ENCODE data around the gene ADGRA1. TPM values are rescaled to one million over a fixed set of nuclear protein-coding genes. Genes with fewer than 3 reads are reported as not detected.

The ADGRA1 gene
- total RNA-seq, 1 donor from 2014 or later = under 0.01 TPM

GRCh38 chr10:133093291-133093690, 5.6 kb downstream of the ADGRA1 start:
- Histone ChIP-seq H3K27me3 (ENCODE audit: control insufficient read depth in 3 of 3, insufficient read depth in 3 of 3, low read length in 3 of 3) (peaks cover 42 to 48% (median 43%) of the 10 kb centered on the region in 3 donors), H3K4me3 (ENCODE audit: low read length in 3 of 3) (no peak overlapping the region), H3K36me3 (ENCODE audit: control insufficient read depth in 3 of 3, insufficient read depth in 3 of 3, low read length in 3 of 3) (no peaks in the 10 kb centered on the region), H3K27ac (ENCODE audit: low read depth, low read length) (no peak overlapping the region), H3K9ac (ENCODE audit: low read depth in 1 of 3, low read length in 3 of 3) (no peak overlapping the region), H3K9me3 (ENCODE audit: control insufficient read depth in 3 of 3, low read length in 3 of 3) (no peaks in the 10 kb centered on the region), H3K4me1 (ENCODE audit: control insufficient read depth in 3 of 3, insufficient read depth in 3 of 3, low read length in 3 of 3) (peaks cover 0 to 10% (median 4%) of the 10 kb centered on the region in 3 donors)

- peaks cover 0 to 4% (median 2%) of the 10 kb centered on the region in 3 donors for H3K4me1 ChIP-seq (ENCODE audit: control insufficient read depth in 3 of 3, insufficient read depth in 3 of 3, low read length in 3 of 3)
- H3K36me3 ChIP-seq (ENCODE audit: control insufficient read depth in 3 of 3, insufficient read depth in 3 of 3, low read length in 3 of 3) = no peaks in the 10 kb centered on the region
- H3K9me3 ChIP-seq (ENCODE audit: control insufficient read depth in 3 of 3, low read length in 3 of 3) = no peaks in the 10 kb centered on the region
- no peak overlapping the region for H3K27ac ChIP-seq (ENCODE audit: low read depth, low read length)
- no peak overlapping the region for H3K4me3 ChIP-seq (ENCODE audit: low read length in 3 of 3)
- H3K9ac ChIP-seq (ENCODE audit: low read depth in 1 of 3, low read length in 3 of 3) = no peak overlapping the region
- H3K27me3 ChIP-seq (ENCODE audit: control insufficient read depth in 3 of 3, insufficient read depth in 3 of 3, low read length in 3 of 3) = peaks cover 33 to 41% (median 40%) of the 10 kb centered on the region in 3 donors
Measured at GRCh38 chr10:133094286-133094685, 6.6 kb downstream of the ADGRA1 start.

GRCh38 chr10:133094866-133095265, 7.1 kb downstream of the ADGRA1 start:
- Histone ChIP-seq H3K36me3 (ENCODE audit: control insufficient read depth in 3 of 3, insufficient read depth in 3 of 3, low read length in 3 of 3) (no peaks in the 10 kb centered on the region), H3K27ac (ENCODE audit: low read depth, low read length) (no peak overlapping the region), H3K4me1 (ENCODE audit: control insufficient read depth in 3 of 3, insufficient read depth in 3 of 3, low read length in 3 of 3) (no peaks in the 10 kb centered on the region), H3K9me3 (ENCODE audit: control insufficient read depth in 3 of 3, low read length in 3 of 3) (no peaks in the 10 kb centered on the region), H3K4me3 (ENCODE audit: low read length in 3 of 3) (no peak overlapping the region), H3K27me3 (ENCODE audit: control insufficient read depth in 3 of 3, insufficient read depth in 3 of 3, low read length in 3 of 3) (peaks cover 28 to 37% (median 35%) of the 10 kb centered on the region in 3 donors), H3K9ac (ENCODE audit: low read depth in 1 of 3, low read length in 3 of 3) (no peak overlapping the region)

GRCh38 chr10:133095586-133095985, 7.9 kb downstream of the ADGRA1 start:
- no peaks in the 10 kb centered on the region for H3K36me3 ChIP-seq (ENCODE audit: control insufficient read depth in 3 of 3, insufficient read depth in 3 of 3, low read length in 3 of 3)
- H3K9me3 ChIP-seq (ENCODE audit: control insufficient read depth in 3 of 3, low read length in 3 of 3) = no peaks in the 10 kb centered on the region
- no peaks in the 10 kb centered on the region for H3K4me1 ChIP-seq (ENCODE audit: control insufficient read depth in 3 of 3, insufficient read depth in 3 of 3, low read length in 3 of 3)
- no peak overlapping the region for H3K27ac ChIP-seq (ENCODE audit: low read depth, low read length)
- no peak overlapping the region for H3K9ac ChIP-seq (ENCODE audit: low read depth in 1 of 3, low read length in 3 of 3)
- H3K4me3 ChIP-seq (ENCODE audit: low read length in 3 of 3) = no peak overlapping the region
- peaks cover 20 to 36% (median 28%) of the 10 kb centered on the region in 3 donors for H3K27me3 ChIP-seq (ENCODE audit: control insufficient read depth in 3 of 3, insufficient read depth in 3 of 3, low read length in 3 of 3)

- no peak overlapping the region for H3K27ac ChIP-seq (ENCODE audit: low read depth, low read length)
- H3K27me3 ChIP-seq (ENCODE audit: control insufficient read depth in 3 of 3, insufficient read depth in 3 of 3, low read length in 3 of 3) = peaks cover 15 to 44% (median 19%) of the 10 kb centered on the region in 3 donors
- H3K9ac ChIP-seq (ENCODE audit: low read depth in 1 of 3, low read length in 3 of 3) = no peak overlapping the region
- H3K36me3 ChIP-seq (ENCODE audit: control insufficient read depth in 3 of 3, insufficient read depth in 3 of 3, low read length in 3 of 3) = no peaks in the 10 kb centered on the region
- no peaks in the 10 kb centered on the region for H3K9me3 ChIP-seq (ENCODE audit: control insufficient read depth in 3 of 3, low read length in 3 of 3)
- H3K4me3 ChIP-seq (ENCODE audit: low read length in 3 of 3) = no peak overlapping the region
- no peaks in the 10 kb centered on the region for H3K4me1 ChIP-seq (ENCODE audit: control insufficient read depth in 3 of 3, insufficient read depth in 3 of 3, low read length in 3 of 3)
Measured at GRCh38 chr10:133096616-133097269, 9.0 kb downstream of the ADGRA1 start.

GRCh38 chr10:133097418-133097817, 9.7 kb downstream of the ADGRA1 start:
- H3K4me1 ChIP-seq (ENCODE audit: control insufficient read depth in 3 of 3, insufficient read depth in 3 of 3, low read length in 3 of 3) = no peaks in the 10 kb centered on the region
- H3K27ac ChIP-seq (ENCODE audit: low read depth, low read length) = no peak overlapping the region
- H3K27me3 ChIP-seq (ENCODE audit: control insufficient read depth in 3 of 3, insufficient read depth in 3 of 3, low read length in 3 of 3) = peaks cover 15 to 44% (median 19%) of the 10 kb centered on the region in 3 donors
- no peaks in the 10 kb centered on the region for H3K36me3 ChIP-seq (ENCODE audit: control insufficient read depth in 3 of 3, insufficient read depth in 3 of 3, low read length in 3 of 3)
- no peak overlapping the region for H3K9ac ChIP-seq (ENCODE audit: low read depth in 1 of 3, low read length in 3 of 3)
- no peaks in the 10 kb centered on the region for H3K9me3 ChIP-seq (ENCODE audit: control insufficient read depth in 3 of 3, low read length in 3 of 3)
- H3K4me3 ChIP-seq (ENCODE audit: low read length in 3 of 3) = no peak overlapping the region

- Histone ChIP-seq H3K4me3 (ENCODE audit: low read length in 3 of 3) (no peak overlapping the region), H3K9ac (ENCODE audit: low read depth in 1 of 3, low read length in 3 of 3) (no peak overlapping the region), H3K9me3 (ENCODE audit: control insufficient read depth in 3 of 3, low read length in 3 of 3) (no peaks in the 10 kb centered on the region), H3K27me3 (ENCODE audit: control insufficient read depth in 3 of 3, insufficient read depth in 3 of 3, low read length in 3 of 3) (peaks cover 15 to 44% (median 19%) of the 10 kb centered on the region in 3 donors), H3K4me1 (ENCODE audit: control insufficient read depth in 3 of 3, insufficient read depth in 3 of 3, low read length in 3 of 3) (no peaks in the 10 kb centered on the region), H3K27ac (ENCODE audit: low read depth, low read length) (no peak overlapping the region), H3K36me3 (ENCODE audit: control insufficient read depth in 3 of 3, insufficient read depth in 3 of 3, low read length in 3 of 3) (no peaks in the 10 kb centered on the region)
Measured at GRCh38 chr10:133097961-133098360, 10.2 kb downstream of the ADGRA1 start.

GRCh38 chr10:133098426-133099124, 10.9 kb downstream of the ADGRA1 start:
- Histone ChIP-seq H3K27me3 (ENCODE audit: control insufficient read depth in 3 of 3, insufficient read depth in 3 of 3, low read length in 3 of 3) (peaks cover 19 to 50% (median 20%) of the 10 kb centered on the region in 3 donors), H3K4me3 (ENCODE audit: low read length in 3 of 3) (no peak overlapping the region), H3K4me1 (ENCODE audit: control insufficient read depth in 3 of 3, insufficient read depth in 3 of 3, low read length in 3 of 3) (no peaks in the 10 kb centered on the region), H3K27ac (ENCODE audit: low read depth, low read length) (no peak overlapping the region), H3K9ac (ENCODE audit: low read depth in 1 of 3, low read length in 3 of 3) (no peak overlapping the region), H3K9me3 (ENCODE audit: control insufficient read depth in 3 of 3, low read length in 3 of 3) (no peaks in the 10 kb centered on the region), H3K36me3 (ENCODE audit: control insufficient read depth in 3 of 3, insufficient read depth in 3 of 3, low read length in 3 of 3) (no peaks in the 10 kb centered on the region)

GRCh38 chr10:133099571-133099970, 11.8 kb downstream of the ADGRA1 start:
- Histone ChIP-seq H3K36me3 (ENCODE audit: control insufficient read depth in 3 of 3, insufficient read depth in 3 of 3, low read length in 3 of 3) (no peaks in the 10 kb centered on the region), H3K4me3 (ENCODE audit: low read length in 3 of 3) (no peak overlapping the region), H3K9me3 (ENCODE audit: control insufficient read depth in 3 of 3, low read length in 3 of 3) (no peaks in the 10 kb centered on the region), H3K27ac (ENCODE audit: low read depth, low read length) (no peak overlapping the region), H3K27me3 (ENCODE audit: control insufficient read depth in 3 of 3, insufficient read depth in 3 of 3, low read length in 3 of 3) (peaks cover 19 to 53% (median 22%) of the 10 kb centered on the region in 3 donors), H3K9ac (ENCODE audit: low read depth in 1 of 3, low read length in 3 of 3) (no peak overlapping the region), H3K4me1 (ENCODE audit: control insufficient read depth in 3 of 3, insufficient read depth in 3 of 3, low read length in 3 of 3) (no peaks in the 10 kb centered on the region)

- Histone ChIP-seq H3K9ac (ENCODE audit: low read depth in 1 of 3, low read length in 3 of 3) (no peak overlapping the region), H3K27ac (ENCODE audit: low read depth, low read length) (no peak overlapping the region), H3K9me3 (ENCODE audit: control insufficient read depth in 3 of 3, low read length in 3 of 3) (no peaks in the 10 kb centered on the region), H3K4me1 (ENCODE audit: control insufficient read depth in 3 of 3, insufficient read depth in 3 of 3, low read length in 3 of 3) (no peaks in the 10 kb centered on the region), H3K27me3 (ENCODE audit: control insufficient read depth in 3 of 3, insufficient read depth in 3 of 3, low read length in 3 of 3) (peaks cover 22 to 55% (median 23%) of the 10 kb centered on the region in 3 donors), H3K4me3 (ENCODE audit: low read length in 3 of 3) (no peak overlapping the region), H3K36me3 (ENCODE audit: control insufficient read depth in 3 of 3, insufficient read depth in 3 of 3, low read length in 3 of 3) (no peaks in the 10 kb centered on the region)
Measured at GRCh38 chr10:133100186-133100585, 12.5 kb downstream of the ADGRA1 start.
